ENCODE data around the gene ALAD.
A peak's percentile ranks its signal among the peaks of the same experiment; 100 is the strongest.

The ALAD gene

DNA sequence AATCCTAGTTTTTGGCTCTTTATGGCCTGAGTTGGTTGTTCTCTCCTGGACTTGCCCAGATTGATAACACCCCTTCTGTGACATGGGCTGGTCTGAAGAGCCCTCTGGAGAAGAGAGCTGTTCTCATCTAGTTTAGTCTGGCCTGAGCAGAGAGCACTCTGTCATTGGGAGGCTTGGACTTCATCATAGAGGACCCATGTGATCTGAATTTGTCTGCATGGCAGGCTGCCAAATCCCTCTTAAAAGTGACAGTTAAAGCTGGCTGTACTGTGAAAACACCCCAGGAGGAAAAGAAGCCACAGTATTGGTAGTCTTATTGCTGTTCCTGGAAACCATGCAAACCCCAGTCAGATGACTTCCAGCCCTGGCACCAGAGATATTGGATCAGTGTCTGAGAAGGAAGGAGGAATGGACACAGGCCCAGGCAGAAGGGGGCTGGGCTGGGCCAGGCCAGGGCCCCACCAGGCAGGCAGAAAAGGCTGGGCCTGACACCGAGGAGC is 57.3 kb downstream of the ALAD start:
- peak; percentile 77 to 78 for DNase-seq

DNA sequence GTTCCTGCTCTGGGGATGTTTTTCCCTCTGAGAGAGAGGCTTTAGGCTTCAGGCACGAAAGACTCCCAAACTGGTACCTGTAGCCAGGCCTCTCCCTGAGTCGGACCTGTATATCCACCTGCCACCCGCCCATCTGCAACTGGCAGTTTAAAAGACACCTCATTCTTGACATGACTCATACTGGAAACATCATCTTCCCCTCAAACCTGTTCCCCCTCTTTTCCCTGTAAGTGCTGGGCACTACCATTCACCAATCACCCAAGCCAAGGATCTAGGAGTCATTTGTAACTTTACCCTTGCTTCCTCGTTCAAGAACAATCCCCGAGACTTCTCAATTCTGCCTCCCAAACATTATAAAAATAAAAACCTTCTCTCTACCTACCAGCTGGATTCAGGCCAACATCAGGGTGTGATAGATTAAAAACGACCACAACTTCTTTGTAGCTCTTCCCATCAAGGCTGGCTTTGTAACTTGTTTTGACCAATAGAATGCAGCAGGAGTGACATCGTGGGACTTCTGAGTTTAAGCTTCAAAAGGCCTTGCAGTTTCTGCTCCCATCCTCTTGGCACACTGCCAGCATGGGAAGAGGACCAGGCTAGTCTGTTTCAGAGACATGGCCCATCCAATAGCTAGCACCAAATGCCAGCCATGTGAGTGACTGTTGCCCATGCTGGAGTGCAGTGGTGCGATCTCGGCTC is 59.2 kb downstream of the ALAD start:
- no peak for DNase-seq

DNA sequence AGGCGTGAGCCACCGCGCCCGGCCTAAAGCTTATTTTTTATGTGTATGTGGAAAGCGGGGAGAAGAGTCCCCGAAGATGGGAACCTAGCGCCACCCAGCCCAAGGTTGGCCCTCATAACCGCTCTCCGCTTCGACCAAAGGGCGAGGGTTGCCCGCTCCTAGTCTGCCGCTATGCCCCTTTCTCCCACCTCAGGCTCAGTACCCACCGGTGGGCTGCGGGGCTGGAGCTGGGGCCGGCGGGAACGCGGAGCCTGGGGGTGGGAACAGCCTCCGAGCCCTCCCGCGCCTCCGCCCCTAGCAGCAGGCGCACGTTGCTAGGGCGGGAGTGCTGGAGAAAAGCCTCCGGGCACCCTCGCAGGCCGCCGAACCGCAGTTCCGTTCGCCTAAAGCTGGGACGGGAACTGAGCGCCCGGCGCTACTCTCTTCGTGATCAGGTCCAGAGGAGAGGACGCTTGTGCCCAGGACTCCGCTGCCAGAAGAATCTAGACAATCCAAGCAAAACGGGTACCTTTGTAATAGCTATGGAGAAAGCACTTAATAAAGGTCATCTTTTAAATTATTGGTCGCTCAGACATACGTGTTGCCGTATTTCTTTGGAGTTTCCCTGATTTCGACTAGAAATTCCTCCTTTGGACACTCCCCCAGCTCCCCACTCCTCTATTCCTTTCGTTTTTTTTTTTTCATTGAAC is 60.9 kb downstream of the ALAD start, which contains the start of gene WDR31:
Gene WDR31, minus strand, starts transcription at position 265 of the 689 bp plus-strand sequence. CDS start 8,253 bp downstream, outside the sequence.
- peak; percentile 25 to 55 for DNase-seq

DNA sequence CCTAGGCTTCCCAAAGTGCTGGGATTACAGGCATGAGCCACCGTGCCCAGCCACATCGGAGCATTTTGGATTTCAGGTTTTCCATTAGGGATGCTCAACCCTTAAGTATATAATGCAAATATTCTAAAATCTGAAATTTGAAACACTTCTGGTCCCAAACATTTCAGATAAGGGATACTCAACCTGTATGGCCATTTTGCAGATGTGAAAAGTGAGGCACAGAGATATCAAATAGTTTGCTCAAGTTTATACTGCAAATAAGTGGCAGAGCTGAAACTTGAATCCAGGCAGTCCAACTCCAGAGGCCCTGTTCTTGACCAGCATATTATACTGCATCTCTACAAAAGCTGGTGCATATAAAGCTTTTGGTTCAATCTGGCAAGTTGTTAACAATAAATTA is 63.4 kb downstream of the ALAD start:
- DNase-seq: no peak

All from NCI-H187 (cell line).